Jurkat, Clone E6-1 (cell line): Measurements from ENCODE around the gene ZNF821.
"Not testable (repeated sequence)": the region's sequence is repeated elsewhere in the genome, so short reads cannot be mapped to it uniquely, and the experiment has no call there.

Experiments used
- DNase-seq: peaks from one replicate; pipeline ENCODE4 v3.0.0-alpha.2; 2011; ENCODE audit warnings: low read depth, low spot score
- H3K4me3 ChIP-seq: 2 replicates; pipeline ENCODE4 v1.5.1; 2011; ENCODE audit warnings: mild to moderate bottlenecking, low read length, control low read depth, moderate library complexity

ZNF821 gene

DNA sequence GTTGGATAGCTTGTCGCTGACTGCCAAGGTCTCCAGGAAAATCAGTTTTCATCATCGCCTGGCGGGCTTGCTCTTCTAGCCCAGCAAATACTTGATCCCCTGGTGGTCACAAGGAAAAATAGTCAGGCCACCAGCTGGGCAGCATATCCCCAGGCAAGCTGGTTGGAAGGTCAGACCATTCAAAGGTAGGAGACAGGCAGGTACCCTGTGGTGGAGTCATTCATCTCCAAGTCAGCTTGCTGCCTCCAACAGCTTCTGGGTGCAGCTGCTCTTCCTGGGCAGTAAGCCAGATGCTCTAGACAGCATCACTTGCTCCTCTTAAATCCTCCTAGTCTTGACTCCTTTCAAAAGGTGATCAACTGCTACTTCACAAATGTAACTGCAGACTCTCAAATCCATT lies 16.0 kb downstream of the ZNF821 start:
- no peak for DNase-seq
- no peak overlapping the region for H3K4me3 ChIP-seq

DNA sequence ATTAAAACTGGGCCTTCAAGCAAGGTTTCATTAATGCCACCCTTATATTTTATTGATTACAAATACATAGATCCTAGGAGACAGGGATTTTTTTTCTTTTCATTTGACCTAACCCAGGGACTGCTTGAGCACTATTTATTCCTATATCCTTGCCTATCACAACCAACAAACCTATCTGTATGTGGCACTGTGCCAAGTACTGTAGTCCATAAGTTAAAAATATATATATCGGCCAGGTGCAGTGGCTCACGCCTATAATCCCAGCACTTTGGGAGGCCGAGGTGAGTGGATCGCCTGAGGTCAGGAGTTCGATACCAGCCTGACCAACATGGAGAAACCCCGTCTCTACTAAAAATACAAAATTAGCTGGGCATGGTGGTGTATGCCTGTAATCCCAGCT lies 16.8 kb downstream of the ZNF821 start:
- not testable (repeated sequence) for DNase-seq, H3K4me3 ChIP-seq

DNA sequence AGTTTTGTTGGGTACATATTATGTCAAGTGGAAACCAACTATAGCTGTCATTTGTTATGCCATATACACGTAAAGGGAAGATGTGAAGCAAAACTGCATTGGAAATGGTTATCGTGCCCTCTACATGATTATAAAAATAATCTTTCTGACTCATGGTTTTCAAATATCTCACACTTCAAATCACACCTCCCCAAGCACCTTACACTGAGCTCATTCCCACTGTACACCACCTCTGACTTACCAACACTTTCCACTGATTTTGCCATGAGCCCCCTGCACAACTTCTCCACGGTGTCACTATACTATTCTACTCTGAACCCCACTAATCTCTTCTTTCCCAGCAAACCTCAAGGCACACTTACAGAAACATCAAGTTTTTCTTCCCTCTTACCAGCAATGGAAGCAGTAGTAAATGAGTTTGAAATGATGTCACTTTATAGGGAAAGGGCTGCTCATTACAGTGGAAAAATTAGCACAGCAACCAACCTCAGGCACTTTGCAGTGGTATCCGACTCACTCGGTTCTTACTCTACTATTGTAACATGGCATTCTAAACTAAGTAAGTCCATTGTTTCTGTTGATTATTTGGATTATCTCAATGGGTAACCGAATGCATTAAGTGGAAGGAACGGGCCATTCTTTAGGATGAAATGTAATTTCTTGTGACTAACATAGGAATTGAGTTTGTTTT lies 18.7 kb downstream of the ZNF821 start:
- no peak for DNase-seq
- no peak overlapping the region for H3K4me3 ChIP-seq

DNA sequence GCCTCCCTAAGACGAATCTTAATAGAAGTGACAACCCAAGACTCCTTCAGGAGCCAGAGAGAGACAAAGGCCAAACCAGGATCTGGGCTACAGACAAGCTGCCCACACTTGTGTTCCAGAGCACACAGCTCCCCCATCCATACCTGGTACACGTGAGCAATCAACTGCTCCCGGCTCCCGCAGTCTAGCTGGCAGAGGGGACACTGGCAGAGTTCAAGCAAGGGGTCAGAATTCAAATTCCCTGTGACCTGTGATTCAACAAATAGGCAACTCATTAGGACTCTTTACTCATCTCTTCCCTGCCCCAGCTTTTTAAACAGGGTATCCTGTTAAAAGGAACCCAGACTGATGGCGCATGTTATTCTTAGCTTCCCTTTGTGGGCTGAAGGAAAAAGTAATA lies 20.0 kb downstream of the ZNF821 start:
- H3K4me3 ChIP-seq, result no peak overlapping the region
- no peak for DNase-seq

DNA sequence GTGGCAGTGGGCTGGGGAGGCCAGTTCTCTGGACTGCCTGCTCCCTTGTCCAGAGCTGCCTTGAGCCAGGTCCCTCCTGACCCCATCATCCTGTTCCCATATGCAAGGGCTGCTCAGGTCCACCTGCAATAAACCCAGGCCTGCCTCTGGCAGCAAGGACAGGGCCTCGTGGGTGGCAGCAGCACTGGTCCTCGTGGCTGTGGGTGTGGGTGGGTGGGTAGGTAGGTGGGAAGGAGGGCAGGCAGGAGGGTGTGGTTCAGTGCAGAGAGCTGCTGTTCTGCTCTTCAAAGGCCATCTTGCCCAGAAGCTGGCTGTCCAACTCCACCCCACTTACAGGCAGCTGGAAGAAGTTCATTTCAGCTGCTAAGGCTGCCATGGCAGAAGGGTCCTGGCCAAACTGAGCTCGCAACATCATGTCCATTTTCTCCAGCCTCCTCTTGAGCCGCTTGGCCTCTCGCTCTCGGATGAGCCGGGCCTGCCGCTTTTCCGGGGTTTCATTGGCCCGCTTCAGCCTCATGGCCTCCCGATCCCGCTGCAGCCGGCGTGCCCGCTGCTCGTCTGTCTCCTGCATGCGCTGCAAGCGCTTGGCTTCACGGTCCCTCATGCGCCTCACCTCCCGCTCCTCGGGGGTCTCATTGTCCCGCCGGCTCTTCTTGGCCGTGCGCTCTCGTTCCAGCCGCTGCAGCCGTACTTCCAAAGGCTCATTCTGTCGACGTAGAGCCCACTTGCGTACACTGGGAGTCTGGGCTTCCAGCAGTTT lies 24.0 kb downstream of the ZNF821 start:
- no peak for DNase-seq

DNA sequence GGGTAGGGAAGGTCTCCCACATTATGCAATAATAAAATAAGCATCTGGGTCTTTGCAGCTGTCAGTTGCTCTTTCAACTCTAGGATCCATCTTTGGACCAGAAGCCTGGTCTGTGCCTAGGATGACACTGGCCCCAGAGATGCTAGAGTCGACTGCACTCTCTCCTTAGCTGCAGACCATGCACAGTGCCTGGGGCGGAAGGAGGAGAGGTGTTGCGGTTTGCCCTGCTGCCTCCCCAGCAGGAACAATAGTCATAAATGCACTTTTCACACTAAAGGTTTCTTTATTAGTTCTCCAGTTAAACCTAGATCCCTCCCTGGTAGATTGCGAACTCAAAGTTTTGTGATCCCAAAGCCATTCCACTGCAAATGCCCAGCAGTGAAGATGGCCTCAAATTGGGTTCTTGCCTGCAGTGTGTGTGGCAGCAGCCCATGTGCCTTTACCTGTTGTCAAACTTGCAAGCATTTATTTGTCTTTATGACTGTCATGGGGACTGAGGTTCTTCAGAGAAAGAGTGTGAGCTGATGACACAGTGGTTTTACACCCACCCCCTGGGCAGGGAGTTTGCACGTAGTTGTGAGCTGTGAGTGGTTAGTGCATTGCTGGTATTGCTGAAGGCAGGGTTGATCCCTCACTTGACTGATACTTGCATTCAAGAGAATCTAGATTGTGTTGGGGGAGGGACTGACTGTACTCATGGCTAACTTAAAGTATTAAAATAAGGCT lies 27.9 kb downstream of the ZNF821 start:
- no peak overlapping the region for H3K4me3 ChIP-seq
- DNase-seq, result no peak

More for the DNA sequence above, 24.0 kb downstream of the ZNF821 start:
- no peak overlapping the region for H3K4me3 ChIP-seq

DNA sequence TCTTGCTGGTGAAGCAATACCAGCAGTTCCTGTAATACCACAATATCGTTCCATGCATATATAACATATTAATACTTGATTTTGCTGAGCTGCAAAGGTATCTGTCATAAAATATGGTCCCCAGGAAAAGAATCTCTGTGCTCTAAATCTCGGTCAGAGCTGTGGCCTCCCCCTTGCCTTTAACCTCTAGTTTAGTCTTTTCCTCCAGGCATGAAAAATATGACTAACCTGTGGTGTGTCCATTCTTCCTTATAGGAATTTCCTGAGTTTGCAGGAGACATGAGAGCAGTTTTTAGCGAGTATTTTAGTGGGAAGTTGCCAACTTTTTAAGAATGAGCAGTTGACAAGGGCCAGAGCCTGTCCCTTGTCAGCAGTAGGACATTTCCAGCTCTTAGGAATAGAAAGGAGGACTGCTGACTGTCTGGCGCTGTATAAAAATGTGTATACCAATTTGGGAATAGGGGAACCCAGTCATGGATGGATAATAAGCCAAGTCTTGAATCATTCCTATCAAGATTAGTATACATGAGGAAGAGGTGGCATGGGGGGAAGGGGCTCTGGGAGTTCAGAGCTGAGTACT lies 29.5 kb downstream of the ZNF821 start:
- DNase-seq, result no peak
- no peak overlapping the region for H3K4me3 ChIP-seq

DNA sequence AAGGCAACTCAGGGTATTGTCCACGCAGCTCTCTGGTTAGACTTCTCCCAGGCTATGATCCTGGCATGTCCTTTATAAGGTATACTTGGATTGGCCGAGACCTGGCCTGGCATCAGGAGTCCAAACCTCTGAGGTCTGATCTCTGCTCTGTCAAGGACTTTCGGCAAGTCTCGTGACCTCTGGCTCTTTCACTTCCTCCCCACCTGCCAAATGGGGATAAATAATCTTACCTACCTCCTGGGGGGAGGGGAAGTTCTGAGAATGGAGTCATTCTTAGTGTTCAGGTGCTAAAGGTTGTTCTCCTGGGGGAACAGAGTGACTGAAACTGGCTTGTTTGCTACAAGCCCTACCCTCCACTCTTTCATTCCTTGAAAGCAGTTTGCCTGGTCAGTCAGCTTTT lies 30.6 kb downstream of the ZNF821 start:
- no peak for DNase-seq
- H3K4me3 ChIP-seq, result no peak overlapping the region

DNA sequence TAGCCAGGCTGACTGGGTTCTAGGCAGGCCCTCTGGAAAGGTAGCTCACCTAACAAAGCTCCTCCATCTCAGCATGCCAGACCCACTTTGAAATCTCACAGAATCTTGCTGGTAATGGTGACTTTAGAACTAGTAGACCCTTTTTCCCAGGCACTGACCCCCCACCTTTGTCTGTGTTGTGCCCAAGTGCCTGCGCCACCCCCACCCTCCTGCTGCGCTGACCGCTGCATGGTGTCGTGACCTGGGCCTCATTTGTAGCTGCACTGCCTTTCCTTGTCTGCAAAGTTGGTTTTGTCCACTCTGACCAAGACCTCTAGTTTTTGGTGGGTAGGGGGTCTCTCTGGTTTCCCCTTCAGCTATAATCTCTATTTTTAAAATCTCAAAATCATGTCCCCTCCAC lies 31.4 kb downstream of the ZNF821 start:
- no peak for DNase-seq
- H3K4me3 ChIP-seq, result no peak overlapping the region

DNA sequence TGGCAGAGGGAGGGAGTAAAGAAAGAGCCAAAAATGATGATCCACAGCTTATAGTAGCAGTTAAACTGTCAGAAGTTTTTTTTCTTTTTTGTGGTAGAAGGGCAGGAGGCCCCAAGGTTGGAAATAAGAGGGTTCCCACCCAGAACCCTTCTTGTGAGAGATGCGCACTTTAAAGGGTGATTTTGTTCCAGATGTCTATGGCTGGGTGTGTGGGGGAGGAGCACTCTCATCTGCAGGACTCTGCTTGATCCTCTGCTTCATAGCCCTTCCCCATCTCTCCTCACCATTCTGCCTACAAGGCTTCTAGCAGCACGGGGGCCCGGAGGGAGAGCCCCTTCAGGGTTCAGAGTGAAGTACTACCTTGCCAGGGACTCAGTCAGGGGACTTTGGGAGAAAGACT lies 31.8 kb downstream of the ZNF821 start:
- H3K4me3 ChIP-seq, result peak overlapping the region; percentile 5
- peak; percentile 56 for DNase-seq

DNA sequence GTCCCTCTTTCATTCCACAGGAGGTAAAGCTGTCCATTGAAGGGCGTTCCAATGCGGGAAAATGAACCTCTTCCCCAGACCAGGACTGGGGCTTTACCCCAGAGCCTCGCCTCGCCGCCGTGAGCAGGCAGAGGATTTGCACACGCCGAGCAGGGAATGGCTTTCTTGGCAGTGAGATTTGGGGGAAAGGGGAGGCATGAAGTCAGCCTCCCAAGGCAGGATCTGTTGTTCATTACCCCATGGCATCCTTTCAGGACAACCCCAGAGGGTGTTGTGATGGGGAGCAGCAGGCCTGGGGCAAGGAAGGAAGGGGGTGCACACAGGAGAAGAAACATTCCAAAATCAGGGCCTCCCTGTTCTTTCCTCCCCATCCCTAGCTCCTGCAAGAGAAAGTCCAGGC lies 32.2 kb downstream of the ZNF821 start:
- peak overlapping the region; percentile 5 for H3K4me3 ChIP-seq
- DNase-seq, result no peak

DNA sequence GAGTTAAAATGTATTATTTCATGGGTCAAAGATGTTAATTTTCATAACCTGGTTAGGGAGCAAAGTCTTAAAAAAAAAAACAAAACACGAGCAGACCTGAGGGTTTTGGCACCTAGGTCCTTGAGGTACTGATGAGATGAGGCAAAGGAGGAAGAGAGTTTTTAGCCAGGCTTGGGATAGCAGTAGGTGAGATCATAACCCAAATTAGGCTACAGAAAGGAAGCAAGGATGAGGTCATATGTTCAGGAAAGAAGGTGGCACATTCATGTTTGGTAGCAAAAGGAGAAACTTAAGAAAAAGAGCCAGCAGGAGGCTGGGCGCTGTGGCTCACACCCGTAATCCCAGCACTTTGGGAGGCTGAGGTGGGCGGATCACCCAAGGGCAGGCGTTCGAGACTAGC lies 35.4 kb downstream of the ZNF821 start:
- H3K4me3 ChIP-seq, result no peak overlapping the region
- DNase-seq, result no peak

DNA sequence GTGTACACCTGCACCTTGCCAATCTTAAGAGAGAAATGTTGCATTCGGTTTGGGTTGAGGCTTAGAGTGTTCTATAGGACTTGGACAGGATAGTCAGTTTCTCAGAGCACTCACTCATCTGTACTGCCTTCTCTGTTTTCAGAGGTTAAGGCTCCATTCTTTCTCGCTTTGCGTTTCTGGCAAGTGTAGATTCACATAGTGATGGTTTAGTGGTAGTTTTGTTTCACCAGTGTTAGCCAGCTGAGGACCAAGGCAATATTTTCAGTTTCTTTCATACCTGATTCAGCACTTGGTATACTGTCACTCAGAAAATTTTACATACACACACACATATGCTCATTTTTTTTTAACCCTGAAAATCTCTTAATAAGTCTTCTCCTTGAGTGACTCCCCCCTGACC lies 36.9 kb downstream of the ZNF821 start:
- DNase-seq, result no peak
- H3K4me3 ChIP-seq, result peak overlapping the region; percentile 95

DNA sequence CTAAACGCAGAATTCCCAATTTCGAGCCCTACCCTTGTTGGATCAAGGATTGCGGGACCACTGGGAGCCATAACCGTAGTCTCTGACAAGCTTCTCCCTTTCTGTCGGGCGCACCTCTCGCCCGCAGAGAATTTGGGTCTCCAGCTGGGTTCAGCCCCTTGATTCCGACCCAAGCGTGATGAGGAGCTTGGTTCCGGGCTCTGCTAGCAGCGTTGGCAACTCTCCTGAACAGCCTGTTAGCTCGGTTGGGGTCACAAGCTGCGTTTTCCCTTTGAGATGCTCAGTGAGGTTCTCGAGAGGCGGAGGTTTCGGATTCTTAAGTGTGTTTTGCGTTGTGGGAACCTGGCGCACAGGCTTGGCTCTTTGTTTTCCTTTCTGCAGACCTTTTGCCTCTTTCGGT lies 37.6 kb downstream of the ZNF821 start:
- DNase-seq, result no peak
- H3K4me3 ChIP-seq, result peak overlapping the region; percentile 95

DNA sequence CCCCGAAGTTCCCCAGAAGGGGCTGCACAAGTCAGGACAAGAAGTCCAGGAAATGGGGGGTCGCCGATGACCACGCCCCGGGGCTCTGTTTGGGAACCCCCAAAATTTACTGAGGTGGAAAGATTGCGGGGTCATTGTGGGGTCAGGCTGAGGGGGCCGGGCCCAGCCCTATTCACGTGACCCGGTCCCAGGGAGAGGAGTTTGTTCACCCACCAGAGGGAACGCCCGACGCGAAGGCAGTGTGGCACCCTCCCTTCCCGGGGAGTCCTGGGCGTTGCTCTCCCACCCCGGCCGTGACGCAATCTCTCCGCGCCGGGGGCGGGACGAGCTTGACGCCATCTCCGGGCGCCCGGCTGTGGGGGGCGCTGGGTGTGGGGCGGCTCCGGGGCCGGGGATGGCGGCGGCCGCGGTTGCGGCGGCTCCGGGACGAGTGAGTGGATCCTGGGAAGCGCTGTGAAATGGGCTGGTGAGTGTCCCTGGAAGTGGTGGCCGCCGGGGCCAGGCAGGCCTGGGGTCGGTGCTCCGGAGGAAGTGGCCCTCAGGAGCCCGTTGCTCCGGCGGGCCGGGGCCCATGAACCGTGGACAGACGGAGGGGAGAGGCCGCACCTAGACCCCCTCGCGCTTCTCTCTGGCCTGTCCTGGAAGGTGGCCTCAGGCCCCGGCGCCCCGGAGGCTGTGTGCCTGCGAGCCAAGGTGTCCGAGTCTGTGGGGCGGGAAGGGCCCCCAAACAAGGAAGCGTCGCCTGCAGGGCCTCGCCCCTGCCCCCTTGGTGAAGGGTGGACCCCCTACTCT lies 38.1 kb downstream of the ZNF821 start, which contains the start of gene ATXN1L:
Gene ATXN1L (plus strand): TSS at position 338 of the 792 bp plus-strand sequence. CDS start 3,765 bp downstream, outside the sequence.
- peak; percentile 89 for DNase-seq
- H3K4me3 ChIP-seq, result peak within 1 kb of the TSS; percentile 95

DNA sequence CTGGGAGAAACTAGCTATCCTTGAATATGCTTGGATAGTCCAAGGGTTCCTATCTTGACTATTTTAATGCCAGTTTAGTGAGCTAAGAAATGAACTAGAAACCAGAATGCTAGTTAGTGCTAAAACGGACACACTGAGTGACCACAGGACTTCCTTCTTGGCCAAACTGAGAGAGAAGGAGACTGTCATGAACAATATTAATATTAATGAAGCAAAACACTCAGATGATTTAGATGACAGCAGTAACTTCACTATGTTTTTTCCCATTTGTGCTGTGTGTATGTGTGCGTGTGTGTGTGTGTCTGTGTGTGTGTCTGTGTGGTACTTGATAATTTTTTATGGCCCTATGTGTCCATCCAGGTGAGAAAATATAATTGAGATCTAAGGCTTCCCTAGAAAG lies 40.4 kb downstream of the ZNF821 start:
- DNase-seq, result no peak
- no peak overlapping the region for H3K4me3 ChIP-seq

DNA sequence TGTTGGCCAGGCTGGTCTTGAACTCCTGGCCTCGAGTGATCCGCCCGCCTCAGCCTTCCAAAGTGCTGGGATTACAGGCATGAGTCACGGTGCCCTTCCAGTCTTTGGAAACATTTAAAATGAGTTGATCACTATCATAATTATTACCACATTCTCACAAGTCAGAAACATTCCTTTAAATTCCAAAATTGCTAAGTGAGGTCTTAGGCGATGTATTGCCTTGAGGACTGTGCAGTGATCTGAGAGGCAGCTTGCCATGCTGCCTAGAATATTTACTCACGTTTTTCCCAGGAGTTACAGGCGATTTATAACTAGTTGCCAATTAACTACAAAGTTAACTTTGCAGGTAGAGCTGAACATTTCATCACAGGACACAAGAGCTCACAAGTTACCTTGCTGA lies 43.9 kb downstream of the ZNF821 start:
- no peak overlapping the region for H3K4me3 ChIP-seq
- no peak for DNase-seq

DNA sequence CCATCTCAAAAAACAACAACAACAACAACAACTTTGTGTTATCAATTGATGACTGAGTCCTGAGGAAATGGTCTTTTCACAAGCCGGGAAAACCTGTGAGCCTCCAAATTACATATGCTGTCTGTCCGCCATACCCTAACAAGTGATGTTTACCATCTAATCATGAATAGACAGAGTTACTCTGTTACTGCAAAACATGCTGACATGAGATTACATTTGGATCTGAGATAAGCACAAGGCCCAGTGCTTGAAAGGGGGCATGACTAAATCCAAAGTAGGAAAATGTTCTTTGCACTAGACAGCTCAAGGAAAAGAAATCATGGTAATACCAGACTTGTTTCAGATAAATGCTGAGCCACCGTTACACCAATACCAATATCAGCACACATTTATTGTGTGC lies 46.8 kb downstream of the ZNF821 start:
- no peak for DNase-seq
- H3K4me3 ChIP-seq, result no peak overlapping the region

DNA sequence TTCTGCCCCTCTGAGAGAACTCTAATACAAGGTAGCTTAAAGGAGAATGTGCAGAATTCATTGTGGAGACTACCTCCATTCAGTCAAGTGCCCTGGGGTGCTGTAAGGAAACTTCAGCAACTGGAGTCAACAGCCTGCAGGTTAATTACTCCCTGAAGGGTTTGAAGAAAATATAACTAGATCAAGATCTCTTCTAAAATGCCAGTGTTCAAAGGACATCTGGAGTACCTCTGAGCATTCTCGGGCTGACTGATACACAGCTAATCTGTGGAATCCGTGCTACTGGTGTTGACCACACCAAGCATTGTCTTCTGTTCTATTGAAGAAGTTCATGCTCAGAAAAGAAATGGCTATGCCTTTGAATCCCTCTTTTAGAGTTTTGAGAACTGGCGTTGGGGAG lies 49.7 kb downstream of the ZNF821 start:
- H3K4me3 ChIP-seq, result no peak overlapping the region
- no peak for DNase-seq
